Activated T-helper 1 cell treated with anti-CD3 and anti-CD28 coated beads, Interleukin-12 subunit alpha, Interleukin-12 subunit beta, Interleukin-2, Interleukin-4 antibody, amounts not matched to agents 30 ng/mL and 10 ng/mL and 1 ng/mL, durations not matched to agents 14 hours and 24 hours and 36 hours (primary cell): ENCODE data around the gene MTARC1. TPM values are rescaled to one million over a fixed set of nuclear protein-coding genes. Genes with fewer than 3 reads are reported as not detected.

Source experiments
- DNase-seq: peaks from one replicate; pipeline ENCODE4 v3.0.0; 2021; ENCODE audit warnings: low spot score
- H3K27ac Mint-ChIP-seq: one replicate; pipeline ENCODE4 v1.8.0; 2021; ENCODE audit warnings: mild to moderate bottlenecking, mixed read lengths
- H3K27me3 Mint-ChIP-seq: one replicate; pipeline ENCODE4 v1.8.0; 2022; ENCODE audit warnings: mild to moderate bottlenecking, moderate library complexity, mixed read lengths; ENCODE audit not compliant: insufficient read depth
- H3K36me3 Mint-ChIP-seq: one replicate; pipeline ENCODE4 v1.8.0; 2021; ENCODE audit warnings: low read depth, mixed read lengths
- H3K4me1 Mint-ChIP-seq: one replicate; pipeline ENCODE4 v1.8.0; 2021; ENCODE audit warnings: low read depth, mixed read lengths
- H3K4me3 Mint-ChIP-seq: one replicate; pipeline ENCODE4 v1.8.0; 2021; ENCODE audit warnings: mild to moderate bottlenecking, moderate library complexity, mixed read lengths
- H3K9me3 Mint-ChIP-seq: one replicate; pipeline ENCODE4 v1.8.0; 2021; ENCODE audit warnings: mixed read lengths
- intact Hi-C: fragments of 100-400 bp; cut with micrococcal nuclease; formaldehyde crosslinking; loops from one replicate; pipeline ENCODE4 v1.15.1; 2024
- total RNA-seq: library from RNA; stranded (reverse); gene quantifications from 2 replicates; pipeline ENCODE4 v1.2.3, GENCODE V29; 2022

Gene MTARC1
- total RNA-seq, 1 donor from 2014 or later, result not detected

- H3K27me3 Mint-ChIP-seq, result peaks cover 10% of the 10 kb centered on the region
- no peak overlapping the region for H3K27ac Mint-ChIP-seq
- H3K4me1 Mint-ChIP-seq, result peaks cover 9% of the 10 kb centered on the region
- intact Hi-C loops, result no loop called here
- H3K36me3 Mint-ChIP-seq, result no peaks in the 10 kb centered on the region
- H3K9me3 Mint-ChIP-seq, result no peaks in the 10 kb centered on the region
- H3K4me3 Mint-ChIP-seq, result no peak overlapping the region
- DNase-seq, result no peak
Measured at GRCh38 chr1:220813013-220813412, 26.3 kb downstream of the MTARC1 start.

GRCh38 chr1:220815409-220815808, 28.7 kb downstream of the MTARC1 start:
- Mint-ChIP-seq H3K27ac (no peak overlapping the region), H3K4me1 (peaks cover 3% of the 10 kb centered on the region), H3K9me3 (no peaks in the 10 kb centered on the region), H3K36me3 (no peaks in the 10 kb centered on the region), H3K27me3 (peaks cover 6% of the 10 kb centered on the region), H3K4me3 (no peak overlapping the region)
- intact Hi-C loops, result no loop called here
- no peak for DNase-seq

GRCh38 chr1:220817907-220818306, 31.2 kb downstream of the MTARC1 start:
- peaks cover 3% of the 10 kb centered on the region for H3K27me3 Mint-ChIP-seq
- no peaks in the 10 kb centered on the region for H3K4me1 Mint-ChIP-seq
- no peaks in the 10 kb centered on the region for H3K36me3 Mint-ChIP-seq
- no peak overlapping the region for H3K4me3 Mint-ChIP-seq
- no peaks in the 10 kb centered on the region for H3K9me3 Mint-ChIP-seq
- intact Hi-C loops, result no loop called here
- no peak overlapping the region for H3K27ac Mint-ChIP-seq
- no peak for DNase-seq

- intact Hi-C loops, result no loop called here
- Mint-ChIP-seq H3K27me3 (peaks cover 3% of the 10 kb centered on the region), H3K36me3 (no peaks in the 10 kb centered on the region), H3K27ac (no peak overlapping the region), H3K4me1 (no peaks in the 10 kb centered on the region), H3K4me3 (no peak overlapping the region), H3K9me3 (no peaks in the 10 kb centered on the region)
- no peak for DNase-seq
Measured at GRCh38 chr1:220818421-220819173, 31.9 kb downstream of the MTARC1 start.

- intact Hi-C loops, result no loop called here
Measured at GRCh38 chr1:220819467-220820026, 32.8 kb downstream of the MTARC1 start.

GRCh38 chr1:220824031-220824989, 37.6 kb downstream of the MTARC1 start:
- Mint-ChIP-seq H3K4me3 (no peak overlapping the region), H3K36me3 (no peaks in the 10 kb centered on the region), H3K27me3 (peaks cover 4% of the 10 kb centered on the region), H3K9me3 (no peaks in the 10 kb centered on the region), H3K4me1 (no peaks in the 10 kb centered on the region), H3K27ac (no peak overlapping the region)
- no peak for DNase-seq
- intact Hi-C loops, result no loop called here

More at GRCh38 chr1:220819467-220820026, 32.8 kb downstream of the MTARC1 start:
- Mint-ChIP-seq H3K36me3 (no peaks in the 10 kb centered on the region), H3K4me3 (no peak overlapping the region), H3K4me1 (no peaks in the 10 kb centered on the region), H3K9me3 (no peaks in the 10 kb centered on the region), H3K27ac (no peak overlapping the region), H3K27me3 (peaks cover 3% of the 10 kb centered on the region)
- no peak for DNase-seq

GRCh38 chr1:220825819-220826551, 39.3 kb downstream of the MTARC1 start:
- intact Hi-C loops, result no loop called here
- no peaks in the 10 kb centered on the region for H3K36me3 Mint-ChIP-seq
- no peaks in the 10 kb centered on the region for H3K4me1 Mint-ChIP-seq
- H3K4me3 Mint-ChIP-seq, result no peak overlapping the region
- no peaks in the 10 kb centered on the region for H3K9me3 Mint-ChIP-seq
- H3K27me3 Mint-ChIP-seq, result peaks cover 2% of the 10 kb centered on the region
- H3K27ac Mint-ChIP-seq, result no peak overlapping the region
- DNase-seq, result no peak

- Mint-ChIP-seq H3K4me1 (no peaks in the 10 kb centered on the region), H3K9me3 (no peaks in the 10 kb centered on the region), H3K27ac (no peak overlapping the region), H3K27me3 (peaks cover 2% of the 10 kb centered on the region), H3K4me3 (no peak overlapping the region), H3K36me3 (no peaks in the 10 kb centered on the region)
- intact Hi-C loops, result no loop called here
- DNase-seq, result no peak
Measured at GRCh38 chr1:220826729-220827128, 40.0 kb downstream of the MTARC1 start.

- DNase-seq, result no peak
- Mint-ChIP-seq H3K4me1 (no peaks in the 10 kb centered on the region), H3K9me3 (no peaks in the 10 kb centered on the region), H3K4me3 (no peak overlapping the region), H3K27ac (no peak overlapping the region), H3K27me3 (peaks cover 2% of the 10 kb centered on the region), H3K36me3 (no peaks in the 10 kb centered on the region)
- intact Hi-C loops, result no loop called here
Measured at GRCh38 chr1:220827445-220828178, 40.9 kb downstream of the MTARC1 start.

GRCh38 chr1:220828179-220828490, 41.4 kb downstream of the MTARC1 start:
- intact Hi-C loops, result no loop called here
- H3K27ac Mint-ChIP-seq, result no peak overlapping the region
- H3K36me3 Mint-ChIP-seq, result no peaks in the 10 kb centered on the region
- no peaks in the 10 kb centered on the region for H3K9me3 Mint-ChIP-seq
- H3K4me1 Mint-ChIP-seq, result no peaks in the 10 kb centered on the region
- H3K4me3 Mint-ChIP-seq, result no peak overlapping the region
- DNase-seq, result no peak
- peaks cover 2% of the 10 kb centered on the region for H3K27me3 Mint-ChIP-seq

- H3K27ac Mint-ChIP-seq, result no peak overlapping the region
- no peaks in the 10 kb centered on the region for H3K4me1 Mint-ChIP-seq
- intact Hi-C loops, result no loop called here
- H3K36me3 Mint-ChIP-seq, result no peaks in the 10 kb centered on the region
- DNase-seq, result no peak
- H3K9me3 Mint-ChIP-seq, result no peaks in the 10 kb centered on the region
- peaks cover 2% of the 10 kb centered on the region for H3K27me3 Mint-ChIP-seq
- H3K4me3 Mint-ChIP-seq, result no peak overlapping the region
Measured at GRCh38 chr1:220828950-220829586, 42.4 kb downstream of the MTARC1 start.

GRCh38 chr1:220833436-220833835, 46.7 kb downstream of the MTARC1 start:
- Mint-ChIP-seq H3K27ac (no peak overlapping the region), H3K4me3 (no peak overlapping the region), H3K27me3 (peaks cover 2% of the 10 kb centered on the region), H3K4me1 (no peaks in the 10 kb centered on the region), H3K9me3 (no peaks in the 10 kb centered on the region), H3K36me3 (no peaks in the 10 kb centered on the region)
- no peak for DNase-seq
- intact Hi-C loops, result no loop called here
